ENCODE data around the gene CCDC70.
"Not testable (repeated sequence)": the region's sequence is repeated elsewhere in the genome, so short reads cannot be mapped to it uniquely, and the experiment has no call there.

CCDC70 gene

GRCh38 chr13:51865838-51866237 is 4.1 kb downstream of the CCDC70 start:
- DNase-seq, result no peak

DNA sequence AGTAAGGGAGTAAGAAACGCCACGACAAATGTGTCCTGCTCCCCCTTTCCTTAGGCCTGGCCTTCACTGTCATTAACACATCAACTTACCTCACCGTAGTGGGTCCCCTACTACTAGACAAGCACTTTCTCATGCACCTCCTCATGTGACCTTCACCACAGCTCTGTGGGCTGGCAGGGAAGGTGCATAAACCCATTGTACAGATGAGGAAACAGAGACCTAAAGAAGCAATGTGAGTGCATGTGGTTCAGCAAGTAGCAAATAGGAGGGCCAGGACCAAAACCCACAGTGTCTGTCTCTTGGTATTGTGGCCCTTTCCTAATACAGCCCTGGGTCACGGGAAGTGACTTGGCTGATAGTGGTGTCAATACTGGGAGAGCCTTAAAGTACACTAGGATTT is 5.3 kb downstream of the CCDC70 start:
- no peak for DNase-seq

GRCh38 chr13:51869916-51870315 is 8.1 kb downstream of the CCDC70 start:
- no peak for DNase-seq

GRCh38 chr13:51870616-51871015 is 8.8 kb downstream of the CCDC70 start:
- DNase-seq, result no peak

DNA sequence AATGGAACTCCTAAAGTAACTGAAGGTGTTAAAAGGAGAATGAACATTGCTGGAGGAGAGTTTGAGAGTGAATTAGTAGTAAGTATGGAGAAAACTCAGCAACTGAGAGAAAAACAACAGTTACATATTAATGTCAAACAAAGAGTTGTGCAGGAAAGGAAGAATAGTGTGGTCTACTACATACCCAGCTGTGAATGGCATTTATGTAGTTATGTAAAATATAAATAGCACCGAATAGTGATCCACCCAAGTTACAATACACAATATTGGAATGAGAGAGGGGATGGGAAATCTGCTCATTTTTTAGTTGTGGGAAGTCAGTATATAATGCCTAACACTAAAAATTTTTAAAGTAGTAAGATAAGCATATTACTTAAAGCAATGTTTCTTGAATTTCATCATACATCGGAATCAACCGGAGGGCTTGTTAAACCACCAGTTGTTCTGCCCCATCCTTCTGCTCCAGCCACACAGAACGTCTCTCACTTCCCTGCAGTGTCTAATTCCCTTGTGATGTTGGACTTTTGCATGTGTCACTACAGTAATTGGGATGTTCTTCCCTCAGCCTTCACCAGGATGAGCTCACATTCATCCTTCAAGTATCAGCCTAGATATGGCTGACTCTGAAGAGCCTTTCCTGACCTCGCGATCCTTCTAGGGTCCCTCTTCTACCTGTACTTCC is 11.5 kb downstream of the CCDC70 start:
- DNase-seq, result no peak

GRCh38 chr13:51873837-51874236 is 12.1 kb downstream of the CCDC70 start:
- no peak for DNase-seq

- peak; percentile 61 for DNase-seq
Measured at GRCh38 chr13:51874651-51875050, 12.9 kb downstream of the CCDC70 start.

DNA sequence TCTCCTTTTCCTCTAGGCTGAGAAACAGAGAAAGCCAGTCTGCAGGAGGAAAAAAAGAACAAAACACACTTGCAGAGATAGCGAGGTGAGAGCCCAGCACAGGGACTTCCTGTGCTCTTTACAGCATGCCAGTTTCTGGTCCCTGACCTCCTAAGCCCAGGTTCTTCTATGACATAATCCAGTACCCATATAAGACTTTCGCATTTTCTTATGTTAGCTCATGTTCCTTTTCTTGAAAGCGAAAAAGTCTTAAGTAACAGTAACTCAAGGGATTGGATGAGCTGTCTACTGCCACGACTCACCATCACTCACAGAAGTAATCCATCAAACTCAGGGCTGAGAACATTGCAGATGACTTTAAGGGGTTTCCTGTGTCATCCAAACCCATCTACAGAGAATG is 17.4 kb downstream of the CCDC70 start:
- DNase-seq, result no peak

- no peak for DNase-seq
Measured at GRCh38 chr13:51881296-51881695, 19.5 kb downstream of the CCDC70 start.

DNA sequence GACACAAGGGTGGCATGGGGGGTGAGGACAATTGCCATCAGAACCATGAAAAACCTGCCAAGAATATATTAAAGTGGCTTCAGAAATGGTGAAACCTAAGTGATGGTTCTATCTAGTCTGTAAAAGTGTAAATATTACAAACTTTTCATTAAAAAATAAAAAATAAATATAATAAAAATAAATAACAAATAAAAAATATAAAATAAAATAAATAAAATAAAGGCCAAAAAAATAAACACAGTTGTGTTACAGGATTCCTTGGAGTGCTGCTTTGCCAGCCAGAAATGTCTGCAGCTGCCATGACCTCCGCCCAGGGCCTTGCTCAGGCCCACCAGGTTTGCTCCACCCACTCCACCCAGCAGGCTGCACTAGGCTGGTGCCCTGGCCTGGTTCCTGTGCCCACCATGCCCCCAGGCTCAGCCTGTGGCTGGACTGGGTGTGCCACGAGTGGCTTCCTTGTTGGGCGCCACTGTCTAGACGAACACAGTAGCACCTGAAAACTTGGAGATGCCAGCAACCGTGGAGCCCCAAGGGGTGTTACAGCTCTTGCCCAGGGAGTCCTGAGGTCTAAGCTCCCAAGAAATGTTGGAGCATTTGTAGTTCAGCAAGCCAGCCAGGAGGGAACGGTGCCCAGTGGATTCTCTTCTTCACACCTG is 20.9 kb downstream of the CCDC70 start:
- DNase-seq, result no peak

GRCh38 chr13:51883226-51883600 is 21.4 kb downstream of the CCDC70 start:
- DNase-seq, result no peak

DNA sequence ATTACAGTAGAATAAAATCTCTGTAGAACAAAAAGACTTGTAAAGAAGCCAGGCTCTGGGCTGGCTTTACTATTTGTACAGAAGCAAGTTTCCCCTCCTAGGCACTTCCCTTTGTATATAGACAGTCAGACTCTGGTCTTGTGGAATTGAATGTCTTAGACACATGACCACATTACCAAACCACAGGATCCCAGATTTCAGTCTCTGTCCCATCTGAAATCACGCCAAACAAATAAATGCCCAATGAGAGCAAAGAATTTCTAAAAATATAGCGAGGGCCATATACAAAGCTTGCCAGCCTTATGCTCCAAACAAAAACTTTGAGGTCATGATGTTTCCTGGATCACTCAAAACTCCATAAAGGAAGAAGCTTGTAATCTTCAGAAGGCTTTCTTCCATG is 23.9 kb downstream of the CCDC70 start:
- DNase-seq, result no peak

DNA sequence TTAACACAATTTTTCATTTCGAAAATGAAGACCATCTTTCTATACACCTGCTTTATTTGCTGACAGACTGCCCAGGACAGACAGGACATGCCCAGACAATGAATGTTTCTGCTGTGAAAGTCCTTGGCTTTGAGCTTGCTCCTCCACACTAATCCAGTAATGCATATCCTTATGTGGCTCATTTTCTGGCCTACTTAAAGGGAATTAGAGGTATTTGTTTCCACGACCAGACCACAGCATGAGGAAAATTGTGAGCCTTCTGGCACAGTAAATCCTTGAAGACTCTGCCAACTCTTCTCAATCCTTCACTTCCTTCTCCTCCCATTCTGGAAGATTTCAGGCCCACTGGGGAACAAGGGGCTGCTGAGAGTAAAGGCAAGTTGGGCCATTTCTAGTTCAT is 25.7 kb downstream of the CCDC70 start:
- no peak for DNase-seq

DNA sequence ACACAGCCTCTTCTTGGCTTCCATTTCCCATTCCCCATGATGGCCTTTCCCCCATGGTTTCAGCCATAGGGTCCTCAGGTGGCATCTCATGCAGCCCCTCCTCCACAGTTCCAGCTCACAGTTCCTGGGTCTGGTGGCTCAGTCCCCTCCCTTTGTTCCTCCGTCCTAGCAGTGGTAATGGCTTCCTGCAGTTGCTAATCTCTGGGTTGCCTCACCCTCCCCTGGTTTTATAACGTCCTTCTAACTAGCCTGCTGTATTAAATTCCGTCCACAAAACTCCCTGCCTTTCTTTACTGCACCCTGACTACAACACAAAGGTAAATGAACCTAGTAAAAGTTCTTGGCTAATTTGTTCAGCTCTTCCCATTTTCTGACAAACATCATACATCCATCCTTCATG is 30.9 kb downstream of the CCDC70 start:
- no peak for DNase-seq

DNA sequence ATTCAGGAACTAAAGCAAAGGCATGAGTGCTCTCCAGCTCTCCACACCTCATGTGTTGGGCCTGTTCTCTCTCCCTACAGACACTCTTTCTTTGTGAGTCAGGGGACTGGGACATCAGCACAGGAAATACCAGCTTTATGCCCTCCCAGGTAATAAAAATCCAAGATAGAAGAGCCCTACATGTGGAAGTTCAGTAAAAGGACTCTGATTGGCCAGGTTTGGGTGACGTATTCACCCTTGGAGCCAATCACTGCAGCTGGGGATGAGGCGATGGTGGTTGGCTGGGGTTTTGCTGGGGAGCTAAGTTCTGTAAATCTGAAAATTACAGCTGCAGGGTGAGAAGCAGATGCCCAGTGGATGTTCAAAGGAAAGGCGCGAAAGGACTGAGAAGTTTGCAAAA is 32.5 kb downstream of the CCDC70 start:
- DNase-seq, result no peak

GRCh38 chr13:51895906-51896888 is 34.4 kb downstream of the CCDC70 start:
- DNase-seq, result peak; percentile 8

- DNase-seq, result no peak
Measured at GRCh38 chr13:51900471-51900870, 38.7 kb downstream of the CCDC70 start.

DNA sequence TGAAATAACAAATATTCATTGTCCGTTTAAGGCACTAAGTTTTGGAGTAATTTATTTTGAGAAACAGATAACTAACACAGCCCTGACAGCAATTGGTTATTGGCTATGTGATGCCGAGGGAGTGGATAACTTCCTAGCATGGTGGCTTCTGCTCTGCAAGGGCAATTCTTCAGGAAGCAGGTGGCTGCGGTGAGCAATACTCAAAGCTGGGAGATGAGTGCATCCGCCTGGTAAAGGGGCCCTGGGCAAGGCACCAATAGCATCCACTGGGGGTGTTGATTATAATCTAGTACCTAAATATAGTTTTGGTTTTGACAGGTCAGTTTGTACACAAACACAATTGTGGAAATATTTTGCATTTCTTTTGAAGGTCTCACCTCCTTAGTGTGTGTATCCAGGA is 41.0 kb downstream of the CCDC70 start:
- DNase-seq, result no peak

GRCh38 chr13:51905787-51906186 is 44.0 kb downstream of the CCDC70 start:
- no peak for DNase-seq

DNA sequence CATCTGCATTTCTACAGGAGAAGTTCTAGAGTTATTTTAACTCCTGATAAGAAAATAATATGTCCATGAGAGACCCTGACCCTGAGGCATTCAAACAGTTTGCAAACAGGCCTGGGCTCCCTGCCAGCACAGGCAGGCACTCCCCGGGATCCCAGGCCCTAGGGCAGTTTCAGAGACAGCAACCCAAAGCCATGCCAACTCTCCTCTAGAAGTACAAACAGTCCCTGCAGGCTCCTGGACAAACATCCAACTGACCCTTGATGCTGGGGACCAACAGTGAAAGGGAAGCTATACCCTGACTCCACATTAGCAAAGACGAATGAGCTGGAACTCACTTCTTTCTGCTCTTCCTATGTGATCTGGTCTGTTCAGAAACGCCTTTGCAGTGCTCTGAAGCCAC is 44.8 kb downstream of the CCDC70 start:
- DNase-seq, result peak; percentile 60

DNA sequence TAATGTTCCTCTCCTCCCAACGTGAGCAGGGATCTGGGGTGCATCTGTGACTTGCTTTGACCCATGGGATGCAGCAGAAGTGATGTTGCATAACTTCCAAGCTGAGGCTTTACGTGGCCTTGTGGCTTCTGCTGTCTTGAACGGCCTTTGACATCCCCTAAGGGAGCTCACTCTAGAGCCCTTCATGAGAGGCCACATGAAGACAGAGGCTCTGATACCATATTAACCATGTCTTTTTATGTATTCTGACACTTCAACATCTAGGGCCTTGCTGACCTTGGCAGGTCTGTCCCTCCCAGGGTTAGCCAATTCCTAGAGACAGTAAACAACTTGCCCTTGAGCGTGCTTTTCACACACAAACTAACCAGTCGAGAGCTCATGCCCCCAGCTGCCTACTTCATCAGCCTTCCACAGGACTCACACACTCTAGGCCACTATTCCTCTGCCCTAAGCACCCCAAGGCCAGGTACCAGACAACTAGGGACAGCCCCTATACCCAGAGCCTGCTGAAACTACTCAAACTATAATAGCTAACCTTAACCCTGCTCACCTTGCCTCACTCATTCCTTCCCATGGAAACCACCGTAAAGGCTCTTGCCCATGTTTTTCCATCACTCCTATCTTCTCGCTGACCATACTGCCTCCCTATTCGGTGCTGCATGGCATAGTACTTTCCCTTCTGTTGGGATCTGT is 45.4 kb downstream of the CCDC70 start:
- no peak for DNase-seq

- DNase-seq, result not testable (repeated sequence)
Measured at GRCh38 chr13:51909265-51909664, 47.5 kb downstream of the CCDC70 start.

DNA sequence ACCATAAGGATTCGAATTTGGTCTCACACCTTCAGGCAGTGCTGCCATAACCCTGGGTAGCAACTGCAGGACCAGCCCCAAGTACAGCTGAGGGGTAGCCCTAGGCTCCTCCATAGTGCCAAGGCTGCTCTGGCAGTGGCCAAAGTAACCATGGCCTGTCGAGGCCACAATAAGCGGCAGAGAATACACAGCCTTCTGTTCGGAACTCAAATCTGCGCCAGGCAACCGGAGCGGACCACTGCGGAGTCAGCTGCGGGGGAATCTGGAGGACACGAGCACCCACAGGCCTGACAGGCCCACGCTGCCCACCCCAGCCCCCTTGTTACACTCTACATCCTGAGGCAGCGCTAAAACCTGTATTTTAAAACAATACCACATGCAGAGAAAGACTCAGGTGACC is 48.7 kb downstream of the CCDC70 start:
- no peak for DNase-seq
